Activated T-cell treated with anti-CD3 and anti-CD28 coated beads, Interleukin-2, amount 50 U/mL, for 72 hours (primary cell): ENCODE results near the gene UMAD1. TPM values are rescaled to one million over a fixed set of nuclear protein-coding genes. Genes with fewer than 3 reads are reported as not detected.

Source experiments
- ATAC-seq, 2 donors: fragments of 150-1000 bp; cut with Tn5 transposase; replicated peaks in 1 of 2; 2 replicates each; pipeline ENCODE4 v1.10.0; 2021; ENCODE audit warnings: moderate library complexity in 2 of 2, mild to moderate bottlenecking in 1 of 2
- DNase-seq, 2 donors: peaks; one replicate each; pipeline ENCODE4 v3.0.0; 2021 to 2022; ENCODE audit warnings: mixed read lengths in 1 of 2
- H3K27ac Mint-ChIP-seq: one replicate; pipeline ENCODE4 v1.8.0; 2022; ENCODE audit warnings: mild to moderate bottlenecking, moderate library complexity, mixed read lengths
- H3K27me3 Mint-ChIP-seq: one replicate; pipeline ENCODE4 v1.8.0; 2022; ENCODE audit warnings: low read depth, mixed read lengths
- H3K36me3 Mint-ChIP-seq, 2 donors: one replicate each; pipeline ENCODE4 v1.8.0; 2022; ENCODE audit warnings: mixed read lengths in 2 of 2, mild to moderate bottlenecking in 1 of 2; ENCODE audit not compliant: insufficient read depth in 2 of 2
- H3K4me1 Mint-ChIP-seq: one replicate; pipeline ENCODE4 v1.8.0; 2022; ENCODE audit warnings: low read depth, mixed read lengths
- H3K4me3 Mint-ChIP-seq, 2 donors: one replicate each; pipeline ENCODE4 v1.8.0; 2022; ENCODE audit warnings: mild to moderate bottlenecking in 2 of 2, mixed read lengths in 2 of 2, moderate library complexity in 2 of 2
- H3K9me3 Mint-ChIP-seq, 2 donors: one replicate each; pipeline ENCODE4 v1.8.0; 2022; ENCODE audit warnings: mixed read lengths in 2 of 2
- total RNA-seq, 2 donors: library from RNA; stranded (reverse); gene quantifications; one replicate each; pipeline ENCODE4 v1.2.3, GENCODE V29; 2022

The UMAD1 gene
- total RNA-seq, 2 donors from 2014 or later: 23.7 to 31.4 TPM

DNA sequence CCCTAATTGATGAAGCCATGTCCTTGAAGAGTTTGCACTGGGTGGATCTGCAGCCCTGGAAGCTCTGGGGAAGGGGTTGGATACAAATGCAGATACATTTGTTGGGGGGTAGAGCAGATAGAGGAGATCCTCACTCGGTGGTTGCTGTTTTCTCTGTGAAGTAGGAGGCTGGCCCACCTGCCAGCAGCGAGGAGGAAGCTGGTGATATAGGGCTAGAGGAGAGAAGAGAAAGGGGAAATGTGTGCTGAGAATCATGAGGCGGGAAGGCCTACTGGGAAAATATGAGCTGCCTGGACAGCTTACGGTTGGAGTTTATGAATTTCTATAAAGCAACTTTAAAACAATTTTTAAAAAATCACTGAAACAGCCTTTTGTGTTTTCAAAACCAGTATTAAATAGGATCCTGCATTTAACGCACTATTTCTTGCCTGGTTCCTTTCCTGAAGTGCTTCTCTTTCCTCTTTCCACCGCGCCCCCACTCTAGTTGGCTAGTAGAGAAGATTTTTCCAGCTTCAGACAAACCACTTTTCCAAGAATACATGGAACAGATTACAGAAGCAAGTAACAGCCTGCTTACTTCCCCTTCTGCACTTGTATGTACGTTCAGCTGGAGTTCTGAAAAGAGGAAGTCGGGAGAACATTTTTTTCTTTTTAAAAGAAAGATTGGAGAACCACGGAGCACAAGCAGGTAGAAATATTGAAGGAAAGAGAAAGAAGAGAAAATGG is 227.5 kb downstream of the UMAD1 start:
- Mint-ChIP-seq H3K36me3 (no peaks in the 10 kb centered on the region), H3K27me3 (no peaks in the 10 kb centered on the region), H3K4me3 (no peak overlapping the region), H3K4me1 (no peaks in the 10 kb centered on the region), H3K9me3 (no peaks in the 10 kb centered on the region), H3K27ac (no peak overlapping the region)
- DNase-seq (no peak), ATAC-seq (no peak)

GRCh38 chr7:7868572-7868899 is 228.0 kb downstream of the UMAD1 start:
- no peaks in the 10 kb centered on the region for H3K36me3 Mint-ChIP-seq
- H3K4me1 Mint-ChIP-seq: no peaks in the 10 kb centered on the region
- no peak overlapping the region for H3K27ac Mint-ChIP-seq
- DNase-seq (no peak), ATAC-seq (no peak)
- H3K27me3 Mint-ChIP-seq: no peaks in the 10 kb centered on the region
- H3K4me3 Mint-ChIP-seq: no peak overlapping the region
- H3K9me3 Mint-ChIP-seq: no peaks in the 10 kb centered on the region

DNA sequence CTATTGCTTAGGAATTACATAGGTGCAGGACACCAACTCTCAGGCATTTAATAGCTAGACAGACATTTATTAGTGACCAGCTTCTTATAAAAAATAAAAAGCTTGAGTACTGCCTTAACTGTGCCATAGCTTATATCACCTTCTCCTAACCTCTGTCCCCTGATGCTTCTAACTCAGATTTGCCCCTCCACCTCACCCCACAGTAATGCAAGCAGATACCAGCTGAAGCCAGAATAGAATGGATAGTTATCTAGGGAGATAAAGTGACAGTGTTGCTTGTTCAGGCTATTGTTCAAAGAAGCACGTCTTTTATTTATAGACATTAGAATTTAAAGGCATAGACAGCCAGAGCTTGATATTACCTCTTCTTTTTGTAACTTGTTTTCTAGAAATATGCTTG is 228.5 kb downstream of the UMAD1 start:
- H3K27ac Mint-ChIP-seq: no peak overlapping the region
- H3K4me1 Mint-ChIP-seq: no peaks in the 10 kb centered on the region
- no peak overlapping the region for H3K4me3 Mint-ChIP-seq
- no peak for DNase-seq
- peaks cover 0 to 2% of the 10 kb centered on the region in 2 donors for H3K9me3 Mint-ChIP-seq
- peaks cover 2 to 4% of the 10 kb centered on the region in 2 donors for H3K36me3 Mint-ChIP-seq
- no peak for ATAC-seq
- H3K27me3 Mint-ChIP-seq: no peaks in the 10 kb centered on the region

DNA sequence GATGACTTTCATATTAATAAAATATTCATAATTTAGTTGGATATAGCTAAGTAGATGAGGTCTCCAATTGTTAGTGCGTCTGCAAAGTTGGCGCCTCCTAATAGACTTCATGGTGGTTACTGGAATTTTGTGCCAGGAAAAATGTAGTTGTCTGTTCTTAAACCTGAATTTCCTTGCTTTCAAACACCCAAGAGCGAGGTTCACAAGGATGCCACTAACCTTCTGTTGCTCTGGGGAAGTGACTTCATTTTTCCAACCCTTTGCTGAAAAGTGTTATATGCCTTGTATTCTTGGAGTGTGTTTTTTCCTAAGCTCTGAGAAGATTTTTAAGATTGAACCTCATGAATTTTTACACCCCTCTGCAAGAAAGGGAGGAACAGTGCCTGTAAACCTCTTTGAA is 229.1 kb downstream of the UMAD1 start:
- Mint-ChIP-seq H3K27ac (no peak overlapping the region), H3K9me3 (peaks cover 2 to 3% of the 10 kb centered on the region in 2 donors), H3K4me3 (no peak overlapping the region), H3K27me3 (no peaks in the 10 kb centered on the region), H3K4me1 (no peaks in the 10 kb centered on the region), H3K36me3 (peaks cover 2 to 6% of the 10 kb centered on the region in 2 donors)
- ATAC-seq (no peak), DNase-seq (no peak)

GRCh38 chr7:7870555-7870954 is 230.0 kb downstream of the UMAD1 start:
- peaks cover 3 to 5% of the 10 kb centered on the region in 2 donors for H3K9me3 Mint-ChIP-seq
- H3K27ac Mint-ChIP-seq: no peak overlapping the region
- no peak overlapping the region for H3K4me3 Mint-ChIP-seq
- no peaks in the 10 kb centered on the region for H3K27me3 Mint-ChIP-seq
- no peaks in the 10 kb centered on the region for H3K4me1 Mint-ChIP-seq
- no peak for ATAC-seq
- peaks cover 2 to 6% of the 10 kb centered on the region in 2 donors for H3K36me3 Mint-ChIP-seq
- no peak for DNase-seq

GRCh38 chr7:7876419-7876818 is 235.9 kb downstream of the UMAD1 start:
- Mint-ChIP-seq H3K9me3 (peaks cover 3 to 5% of the 10 kb centered on the region in 2 donors), H3K4me1 (no peaks in the 10 kb centered on the region), H3K4me3 (no peak overlapping the region), H3K36me3 (peaks cover 2 to 6% of the 10 kb centered on the region in 2 donors), H3K27ac (no peak overlapping the region), H3K27me3 (no peaks in the 10 kb centered on the region)
- DNase-seq: no peak
- ATAC-seq: no peak

DNA sequence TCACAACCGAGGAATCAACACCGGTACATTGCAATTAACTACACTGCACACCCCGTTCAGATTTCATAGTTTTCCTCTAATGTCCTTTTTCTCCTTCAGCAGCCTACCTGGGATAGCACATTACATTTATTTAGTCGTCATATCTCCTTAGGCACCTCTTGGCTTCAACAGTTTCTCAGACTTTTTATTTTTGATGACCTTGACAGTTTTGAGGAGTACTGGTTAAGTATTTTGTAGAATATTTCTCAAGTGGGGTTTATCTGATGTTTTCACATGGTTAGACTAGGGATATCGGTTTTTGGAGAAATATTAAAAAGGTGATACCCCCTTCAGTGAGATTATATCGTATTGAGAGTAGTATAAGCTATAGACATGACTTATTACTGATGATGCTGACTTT is 241.0 kb downstream of the UMAD1 start:
- Mint-ChIP-seq H3K4me3 (no peak overlapping the region), H3K27ac (no peak overlapping the region), H3K36me3 (no peaks in the 10 kb centered on the region), H3K9me3 (no peaks in the 10 kb centered on the region), H3K4me1 (no peaks in the 10 kb centered on the region), H3K27me3 (no peaks in the 10 kb centered on the region)
- DNase-seq (no peak), ATAC-seq (no peak)

GRCh38 chr7:7882888-7883287 is 242.3 kb downstream of the UMAD1 start:
- Mint-ChIP-seq H3K4me1 (no peaks in the 10 kb centered on the region), H3K4me3 (no peak overlapping the region), H3K27me3 (no peaks in the 10 kb centered on the region), H3K27ac (no peak overlapping the region), H3K36me3 (no peaks in the 10 kb centered on the region), H3K9me3 (no peaks in the 10 kb centered on the region)
- ATAC-seq (no peak), DNase-seq (no peak)

DNA sequence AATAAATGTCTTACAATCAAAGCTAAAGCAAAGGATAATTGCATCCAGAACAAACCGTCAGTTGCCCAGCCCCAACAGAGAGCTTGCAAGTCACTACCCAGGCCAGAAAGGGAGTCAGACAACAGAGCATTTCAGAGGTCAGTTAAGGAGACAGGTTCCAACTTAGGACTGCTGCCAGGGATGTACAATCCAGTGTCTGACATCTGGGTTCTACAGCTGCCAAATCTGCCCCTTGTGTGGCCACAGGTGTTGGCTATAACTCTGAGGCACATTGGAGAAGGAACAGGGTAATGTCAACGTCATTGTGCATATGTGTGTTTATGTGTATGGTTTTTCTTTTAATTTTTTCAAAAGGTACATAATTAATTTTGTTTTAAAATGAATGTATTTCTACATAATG is 242.8 kb downstream of the UMAD1 start:
- no peaks in the 10 kb centered on the region for H3K9me3 Mint-ChIP-seq
- no peaks in the 10 kb centered on the region for H3K27me3 Mint-ChIP-seq
- H3K36me3 Mint-ChIP-seq: no peaks in the 10 kb centered on the region
- H3K4me3 Mint-ChIP-seq: no peak overlapping the region
- no peak overlapping the region for H3K27ac Mint-ChIP-seq
- no peaks in the 10 kb centered on the region for H3K4me1 Mint-ChIP-seq
- DNase-seq: no peak
- ATAC-seq: no peak

GRCh38 chr7:7884855-7885254 is 244.3 kb downstream of the UMAD1 start:
- Mint-ChIP-seq H3K9me3 (no peaks in the 10 kb centered on the region), H3K4me3 (no peak overlapping the region), H3K4me1 (no peaks in the 10 kb centered on the region), H3K36me3 (no peaks in the 10 kb centered on the region), H3K27ac (no peak overlapping the region), H3K27me3 (no peaks in the 10 kb centered on the region)
- peak in 1 of 2 donors; percentile 33 for ATAC-seq
- DNase-seq: no peak

DNA sequence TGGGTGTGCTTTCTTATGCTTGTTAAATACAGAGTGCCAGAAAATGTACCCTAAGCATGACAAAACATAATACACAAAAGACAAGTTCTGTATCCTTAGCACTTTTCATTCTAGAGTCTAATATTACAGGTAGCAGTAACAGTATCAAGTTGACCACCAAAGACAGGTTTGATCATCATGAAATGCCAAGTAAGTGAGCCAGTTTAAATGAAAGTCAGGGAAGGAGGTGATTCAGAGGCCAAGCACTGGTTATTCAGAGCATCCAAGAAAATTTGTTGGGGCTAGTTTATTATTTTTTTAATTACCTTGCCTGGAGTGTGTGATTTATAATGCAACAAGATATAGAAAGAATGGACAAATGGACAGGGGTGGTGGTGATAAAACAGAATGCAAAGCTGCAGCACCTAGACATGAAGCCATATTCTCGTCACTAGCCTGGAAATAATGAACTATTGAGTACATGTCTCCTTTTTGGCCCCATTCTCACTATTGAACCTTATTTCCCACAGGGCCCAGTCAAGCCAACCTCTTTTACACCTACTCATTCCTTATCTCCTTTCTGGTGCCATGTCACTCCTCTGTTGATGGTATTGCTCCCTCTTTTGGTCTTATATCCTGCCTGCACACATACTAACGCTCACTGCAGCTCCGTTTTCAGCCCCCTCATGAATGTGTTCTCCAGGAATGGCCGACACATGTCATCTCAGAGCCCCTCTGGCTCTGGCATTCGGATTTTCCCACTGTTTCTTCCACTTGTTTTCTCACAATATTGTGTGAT is 249.4 kb downstream of the UMAD1 start:
- H3K4me1 Mint-ChIP-seq: no peaks in the 10 kb centered on the region
- DNase-seq: no peak
- no peaks in the 10 kb centered on the region for H3K27me3 Mint-ChIP-seq
- H3K9me3 Mint-ChIP-seq: no peaks in the 10 kb centered on the region
- H3K4me3 Mint-ChIP-seq: no peak overlapping the region
- H3K36me3 Mint-ChIP-seq: peaks cover 2 to 4% of the 10 kb centered on the region in 2 donors
- no peak overlapping the region for H3K27ac Mint-ChIP-seq
- ATAC-seq: no peak

DNA sequence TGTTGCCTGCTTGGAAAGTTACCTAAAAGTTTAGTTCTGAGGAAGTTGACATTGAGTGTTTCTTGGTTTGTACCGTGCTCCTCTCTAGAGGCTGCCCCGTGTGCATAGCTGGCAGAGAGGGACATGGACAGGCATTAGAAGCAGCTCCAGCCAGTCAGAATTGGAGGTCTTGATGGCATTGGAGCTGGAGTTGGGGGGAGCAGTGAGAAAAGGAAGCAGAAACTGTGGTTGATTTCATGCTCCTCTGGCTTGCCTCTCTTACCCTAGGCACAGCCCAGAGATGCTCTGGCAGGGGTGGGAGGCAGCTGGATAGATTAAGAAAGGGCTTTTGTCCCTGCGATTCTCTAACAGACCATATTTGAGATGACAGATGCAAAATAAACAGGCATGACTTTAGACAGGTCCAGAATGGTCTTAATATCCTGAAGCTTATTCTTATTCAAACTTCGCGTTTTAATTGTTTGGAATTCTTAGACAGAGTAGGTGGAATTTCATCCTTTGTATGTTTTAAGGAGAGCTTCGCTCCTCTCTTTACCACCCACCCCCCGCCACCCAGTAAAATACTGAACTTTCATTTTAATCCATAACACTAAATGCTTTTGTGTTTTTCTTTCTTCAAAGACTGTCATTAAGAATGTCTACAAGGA is 254.6 kb downstream of the UMAD1 start:
- peaks cover 4 to 5% of the 10 kb centered on the region in 2 donors for H3K36me3 Mint-ChIP-seq
- ATAC-seq (no peak), DNase-seq (no peak)
- H3K9me3 Mint-ChIP-seq: no peaks in the 10 kb centered on the region
- no peak overlapping the region for H3K27ac Mint-ChIP-seq
- H3K27me3 Mint-ChIP-seq: no peaks in the 10 kb centered on the region
- H3K4me1 Mint-ChIP-seq: no peaks in the 10 kb centered on the region
- H3K4me3 Mint-ChIP-seq: no peak overlapping the region

DNA sequence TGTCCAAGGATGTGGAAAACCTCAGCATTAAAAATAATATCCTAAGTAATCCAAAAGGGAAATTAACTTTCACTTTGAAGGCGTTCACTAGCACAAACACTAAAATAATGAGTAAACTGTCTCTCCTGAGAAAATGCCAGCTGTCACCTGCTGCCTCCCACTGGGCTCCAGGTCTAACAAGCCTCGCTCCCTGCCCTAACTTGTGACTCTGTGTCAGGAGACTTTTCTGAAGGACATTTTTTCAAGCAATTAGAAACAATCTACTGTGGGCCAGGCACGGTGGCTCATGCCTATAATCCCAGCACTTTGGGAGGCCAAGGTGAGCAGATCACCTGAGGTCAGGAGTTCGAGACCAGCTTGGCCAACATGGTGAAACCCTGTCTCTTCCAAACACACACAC is 255.2 kb downstream of the UMAD1 start:
- Mint-ChIP-seq H3K4me3 (no peak overlapping the region), H3K36me3 (peaks cover 3 to 5% of the 10 kb centered on the region in 2 donors), H3K27ac (no peak overlapping the region), H3K9me3 (no peaks in the 10 kb centered on the region), H3K27me3 (no peaks in the 10 kb centered on the region), H3K4me1 (no peaks in the 10 kb centered on the region)
- ATAC-seq (no peak), DNase-seq (no peak)
